NCI-H82 (cell line): Measurements from ENCODE around the gene FOXL3.
"Not testable (repeated sequence)": the region's sequence is repeated elsewhere in the genome, so short reads cannot be mapped to it uniquely, and the experiment has no call there.

ENCODE experiments used
- DNase-seq: peaks from one replicate; lab custom pipeline; 2025; lab: John Stamatoyannopoulos, UW

FOXL3 gene

DNA sequence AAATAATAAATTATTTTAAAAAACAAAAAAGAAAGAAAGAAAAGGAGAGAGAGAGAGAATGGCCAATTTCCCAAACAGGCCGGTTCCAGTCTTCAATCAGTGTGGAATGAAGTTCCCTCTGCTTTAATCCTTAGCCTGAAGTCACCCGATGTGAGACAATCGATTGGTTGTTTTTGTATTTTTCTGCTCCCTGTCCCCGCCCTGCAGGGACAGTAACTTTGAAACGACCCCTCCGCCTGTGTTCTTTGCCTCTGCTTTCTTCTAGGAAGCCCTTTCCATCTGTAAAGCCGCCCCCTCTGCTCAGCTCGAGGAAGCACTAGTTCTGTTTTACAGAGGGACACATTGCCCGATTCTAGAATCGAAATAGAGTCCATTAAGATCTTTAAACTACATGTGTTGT is 33.4 kb downstream of the FOXL3 start:
- no peak for DNase-seq

- DNase-seq: no peak
Measured at GRCh38 chr7:324011-324410, 34.0 kb downstream of the FOXL3 start.

DNA sequence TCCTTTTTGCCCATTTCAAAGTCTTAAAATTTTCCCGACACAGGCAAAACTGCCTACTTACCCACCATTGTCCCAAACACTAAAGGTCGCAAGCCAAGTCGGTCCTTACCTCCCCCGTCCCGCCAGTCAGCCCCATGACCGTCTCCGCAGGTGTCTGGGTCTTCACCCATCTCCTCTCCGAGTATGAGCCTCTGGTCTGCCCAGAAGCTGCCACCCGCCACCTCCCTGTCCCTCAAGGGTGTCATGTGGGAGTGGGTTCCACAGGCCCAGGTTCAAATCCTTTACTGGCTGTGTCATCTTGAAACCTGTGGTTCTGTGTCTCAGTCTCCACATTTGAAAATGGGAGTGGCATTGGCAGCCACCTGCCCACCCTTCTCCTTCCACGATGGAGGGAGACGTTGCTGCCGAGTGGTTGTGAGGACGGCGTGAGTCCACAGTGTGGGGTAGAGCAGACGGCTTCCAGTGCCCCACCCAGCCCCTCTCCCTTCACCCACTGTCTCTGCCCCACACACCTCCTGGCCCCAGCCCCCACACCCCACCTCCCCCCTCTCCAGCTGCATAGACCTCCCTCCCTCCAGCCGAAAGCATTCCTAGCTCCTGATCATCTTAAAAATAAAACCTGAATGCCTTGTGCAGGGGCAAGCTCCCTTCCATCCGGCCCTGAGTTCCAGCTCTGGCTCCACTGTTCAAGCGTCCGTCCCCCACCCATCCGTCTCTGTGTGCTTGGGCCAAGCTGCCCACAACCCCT is 35.3 kb downstream of the FOXL3 start:
- DNase-seq: no peak

DNA sequence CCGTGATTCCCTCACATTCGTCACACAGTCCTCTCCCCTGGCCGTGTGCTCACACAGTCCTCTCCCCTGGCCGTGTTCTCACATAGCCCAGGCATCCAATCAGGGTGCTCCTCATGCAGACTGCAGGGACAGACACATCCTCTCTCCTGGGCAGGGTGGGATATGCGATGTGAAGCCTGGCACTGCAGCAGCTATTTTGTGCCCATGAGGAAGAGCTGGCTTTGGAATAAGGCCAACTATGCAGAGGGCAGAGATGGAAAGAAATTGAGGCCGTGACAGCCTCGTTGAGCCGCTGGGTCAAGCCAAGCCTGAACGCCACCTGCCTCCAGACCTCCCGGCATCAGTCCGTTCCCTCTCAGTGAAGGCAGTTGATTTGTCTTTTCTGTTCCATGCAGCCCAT is 35.8 kb downstream of the FOXL3 start:
- DNase-seq: no peak

- no peak for DNase-seq
Measured at GRCh38 chr7:326273-326672, 36.3 kb downstream of the FOXL3 start.

DNA sequence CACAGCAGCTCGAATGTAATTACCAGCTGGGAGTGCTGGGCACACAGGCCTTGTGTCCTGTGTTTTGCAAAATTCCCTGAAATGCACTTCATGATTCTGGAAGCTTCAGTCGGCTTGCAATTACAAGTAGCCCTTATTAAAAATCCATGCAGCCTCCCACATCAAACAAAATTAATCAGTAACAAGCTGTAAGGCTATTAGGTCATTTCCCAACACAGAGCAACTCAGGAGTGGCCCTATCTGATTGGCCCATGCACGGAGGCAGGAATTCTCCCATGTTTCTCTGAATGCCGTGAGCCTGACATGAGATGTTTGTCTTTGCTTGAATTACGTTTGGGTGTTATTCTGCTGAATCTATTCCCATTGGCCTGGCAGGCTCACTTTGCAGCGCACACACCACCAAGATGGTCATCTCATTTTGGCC is 36.9 kb downstream of the FOXL3 start:
- DNase-seq: no peak

DNA sequence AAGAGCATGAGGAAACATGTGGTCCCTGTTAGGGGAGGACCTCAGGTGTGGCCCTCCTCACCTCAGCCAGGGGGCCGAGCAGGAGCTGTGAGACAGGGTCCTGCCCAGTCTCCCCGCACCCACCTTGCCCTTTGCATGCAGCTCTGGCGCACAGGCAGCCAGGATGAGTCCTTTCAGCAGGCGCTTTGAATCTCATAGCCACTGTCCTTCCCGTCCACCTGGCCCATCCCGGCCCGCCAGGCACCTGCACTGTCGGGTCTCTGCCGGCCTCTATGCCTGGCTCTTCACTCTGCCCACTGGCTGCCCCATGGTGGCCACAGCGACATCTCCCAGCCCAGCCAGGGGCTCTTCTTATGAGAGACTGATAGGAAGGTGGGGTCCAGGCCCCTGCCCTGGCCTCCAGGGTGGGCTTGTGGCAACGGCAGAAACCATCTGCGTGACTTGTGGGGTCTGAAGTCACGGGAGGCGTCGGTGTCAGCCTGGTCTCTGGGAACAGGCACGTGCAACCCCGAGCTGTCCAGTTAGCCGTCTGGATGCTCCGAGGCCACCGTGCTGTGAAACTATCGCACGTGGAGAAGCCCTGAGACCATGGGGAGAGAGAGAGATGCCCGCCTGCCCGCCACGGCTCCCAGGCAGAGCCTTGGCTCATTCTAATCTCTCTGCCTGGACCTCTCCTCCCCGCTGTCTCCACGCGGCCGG is 37.4 kb downstream of the FOXL3 start:
- DNase-seq: no peak

DNA sequence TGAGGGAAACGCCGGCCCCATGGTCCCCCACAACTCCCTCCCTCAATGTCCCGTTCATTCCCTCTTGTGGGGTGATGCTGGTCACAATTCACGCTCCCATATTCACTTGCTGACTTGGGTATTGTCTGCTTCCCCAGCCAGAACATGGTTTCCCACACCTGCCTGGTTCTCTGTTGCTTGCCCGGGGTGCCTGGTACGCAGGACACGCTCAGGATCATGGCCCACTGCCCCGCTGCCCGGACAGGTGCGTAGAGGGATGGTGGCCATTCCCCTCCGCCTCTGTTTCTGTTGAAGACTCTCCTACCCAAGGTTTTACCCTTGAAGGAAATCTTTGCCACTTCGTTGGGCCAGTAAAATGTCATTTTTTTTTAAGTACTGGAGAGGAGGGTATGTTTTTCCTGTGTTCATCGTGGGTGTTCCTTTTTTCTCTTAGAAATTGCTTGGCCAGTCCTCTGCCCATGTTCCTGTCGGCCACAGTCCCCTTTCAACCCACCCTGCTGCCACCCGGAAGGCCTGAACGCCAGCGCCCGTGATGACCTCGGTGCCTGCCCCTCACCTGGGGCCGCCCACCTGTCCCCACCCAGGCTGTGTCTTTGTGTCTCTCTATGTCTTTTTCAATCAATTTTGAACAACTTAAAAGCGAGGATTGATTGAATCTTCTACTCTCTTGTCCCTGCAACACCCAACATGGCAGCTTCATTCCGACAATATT is 38.2 kb downstream of the FOXL3 start:
- no peak for DNase-seq

DNA sequence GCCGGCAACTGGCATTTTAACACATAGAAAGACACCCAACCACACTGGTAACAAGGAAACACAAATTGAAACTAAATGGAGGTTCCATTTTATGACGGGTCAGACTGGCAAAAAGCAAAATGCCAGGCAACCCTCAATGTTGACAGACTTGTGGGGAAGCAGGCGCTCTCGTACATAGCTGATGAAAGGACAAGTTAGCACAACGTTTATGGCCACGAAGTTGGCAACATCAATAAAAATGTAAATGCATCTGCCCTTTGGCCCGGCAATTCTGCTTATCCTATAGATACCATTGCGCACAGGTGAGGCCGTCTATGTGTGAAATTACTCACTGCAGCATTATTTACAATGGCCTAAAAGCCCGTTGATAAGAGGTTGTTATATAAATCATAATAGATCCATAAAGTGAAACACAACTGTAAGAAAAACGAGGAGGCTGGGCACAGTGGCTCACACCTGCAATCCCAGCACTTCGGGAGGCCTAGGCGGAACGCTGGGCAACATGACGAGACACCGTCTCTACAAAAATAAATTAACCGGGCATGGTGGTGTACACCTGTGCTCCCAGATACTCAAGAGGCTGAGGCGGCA is 39.8 kb downstream of the FOXL3 start:
- no peak for DNase-seq

DNA sequence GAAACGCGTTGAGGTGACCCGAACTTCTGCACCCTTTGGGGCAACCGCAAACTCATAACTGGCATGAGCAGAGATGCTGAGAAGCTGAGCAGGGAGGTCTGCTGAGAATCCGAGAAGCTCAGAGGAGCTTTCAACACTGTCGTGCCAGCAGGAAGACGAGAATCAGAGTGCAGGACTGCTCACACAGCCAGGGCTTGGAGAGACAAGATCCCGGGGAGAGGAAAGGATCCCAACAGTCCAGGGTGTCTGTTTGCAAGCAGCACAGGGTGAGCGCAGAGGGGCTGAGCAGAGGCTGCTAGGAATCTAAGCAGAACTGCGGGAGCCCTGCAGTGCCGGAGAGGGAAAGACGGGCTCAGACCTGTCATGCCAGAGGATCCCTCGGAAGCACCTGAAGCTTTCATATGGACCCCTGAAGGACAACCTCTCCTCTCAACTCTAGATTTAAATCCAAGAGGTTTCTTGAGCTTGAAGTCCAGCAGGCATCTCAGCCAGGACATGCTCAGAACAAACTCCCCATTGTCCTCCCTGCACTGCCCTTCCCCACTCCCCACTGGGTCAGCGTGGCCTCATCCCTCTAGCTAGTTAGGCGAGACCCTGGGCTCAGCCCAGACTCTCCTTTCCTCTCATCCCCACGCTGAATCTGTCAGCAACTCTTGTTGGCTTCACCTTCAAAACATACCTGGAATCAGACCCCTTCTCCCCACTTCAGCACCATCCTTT is 40.7 kb downstream of the FOXL3 start:
- no peak for DNase-seq

DNA sequence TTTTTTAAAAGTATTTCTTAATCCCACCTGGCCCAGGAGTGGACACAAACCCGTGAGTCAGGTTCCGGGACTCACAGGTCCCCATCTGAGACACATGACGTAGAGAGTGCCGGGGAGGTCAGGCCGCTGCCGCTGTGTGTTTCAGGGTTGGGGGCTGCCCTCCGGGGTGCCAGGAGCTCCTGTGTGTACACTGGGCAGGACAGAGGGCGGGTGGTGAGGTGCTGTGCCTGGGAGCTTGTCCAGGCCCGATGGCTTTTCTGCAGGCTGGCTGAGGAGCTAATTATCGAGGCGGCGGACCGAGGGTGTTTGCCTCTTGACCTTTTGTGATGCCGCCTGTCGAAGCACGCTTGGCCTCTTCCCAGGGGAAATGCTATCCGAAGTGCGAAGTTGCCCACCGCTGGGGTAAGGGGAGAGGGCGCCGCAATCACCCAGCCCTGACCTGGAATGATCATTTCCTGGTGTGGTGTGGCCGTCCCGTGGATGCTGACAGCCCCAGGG is 42.1 kb downstream of the FOXL3 start:
- DNase-seq: no peak

DNA sequence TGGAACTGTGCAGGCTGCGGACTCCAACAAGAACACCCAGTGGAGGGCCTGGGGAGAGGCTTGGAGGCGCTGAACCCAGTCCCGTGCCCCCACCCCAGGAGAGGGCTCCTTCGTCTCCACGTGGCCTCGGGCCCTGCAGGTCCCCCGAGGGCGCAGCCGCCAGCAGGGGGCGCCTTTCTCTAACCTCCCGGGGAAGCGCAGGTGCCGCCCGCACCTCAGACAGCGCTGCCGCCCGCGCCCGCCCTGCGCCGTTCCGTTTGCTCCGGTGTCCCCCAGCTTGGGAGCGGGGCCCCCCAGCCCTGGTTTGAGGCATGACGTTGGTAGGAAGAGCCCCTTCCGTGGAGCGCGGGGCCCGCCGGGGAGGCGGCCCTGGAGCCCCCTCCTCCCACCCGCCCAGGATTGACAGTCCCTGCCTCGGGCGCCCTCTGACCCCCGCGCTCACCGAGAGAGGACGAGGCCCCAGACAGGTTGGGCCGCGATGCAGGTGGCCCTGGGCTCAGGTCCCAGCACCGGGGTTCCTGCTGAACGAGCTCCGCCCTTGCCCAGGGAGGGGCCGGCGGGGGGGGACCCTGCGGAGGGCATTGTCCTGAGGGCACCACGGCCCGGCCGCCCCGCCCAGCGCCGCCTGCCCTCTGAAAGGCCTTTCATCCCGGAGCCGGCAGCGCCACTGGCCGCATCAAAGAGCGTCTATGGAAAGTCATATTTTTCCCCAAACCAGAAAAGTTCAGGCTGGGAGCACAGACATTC is 42.8 kb downstream of the FOXL3 start:
- peak; percentile 51 for DNase-seq

- no peak for DNase-seq
Measured at GRCh38 chr7:333393-333764, 43.4 kb downstream of the FOXL3 start.

- no peak for DNase-seq
Measured at GRCh38 chr7:334618-335357, 44.8 kb downstream of the FOXL3 start.

- no peak for DNase-seq
Measured at GRCh38 chr7:335358-336148, 45.6 kb downstream of the FOXL3 start.

GRCh38 chr7:336149-336533 is 46.2 kb downstream of the FOXL3 start:
- DNase-seq: not testable (repeated sequence)

GRCh38 chr7:336810-337566 is 47.0 kb downstream of the FOXL3 start:
- DNase-seq: no peak

DNA sequence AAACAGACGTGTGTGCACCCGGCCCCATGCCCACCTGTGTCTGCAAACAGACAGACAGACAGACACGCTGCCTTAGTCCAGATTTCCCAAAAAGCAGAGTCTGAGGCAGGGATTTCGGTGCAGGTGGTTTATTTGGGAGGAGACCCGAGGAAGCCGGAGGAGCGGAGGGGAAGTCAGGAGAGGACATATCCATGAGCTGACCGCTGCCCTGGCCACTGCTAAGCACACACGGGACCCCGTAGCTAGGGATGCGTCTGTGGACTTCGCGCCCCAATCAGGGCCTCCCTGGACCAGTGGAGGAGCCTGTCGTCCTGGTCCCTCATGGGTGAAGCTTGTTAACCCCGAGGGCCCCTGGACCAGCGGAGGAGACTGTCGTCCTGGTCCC is 47.6 kb downstream of the FOXL3 start:
- DNase-seq: no peak
